ENCODE data around the gene MORN4.

The MORN4 gene

DNA sequence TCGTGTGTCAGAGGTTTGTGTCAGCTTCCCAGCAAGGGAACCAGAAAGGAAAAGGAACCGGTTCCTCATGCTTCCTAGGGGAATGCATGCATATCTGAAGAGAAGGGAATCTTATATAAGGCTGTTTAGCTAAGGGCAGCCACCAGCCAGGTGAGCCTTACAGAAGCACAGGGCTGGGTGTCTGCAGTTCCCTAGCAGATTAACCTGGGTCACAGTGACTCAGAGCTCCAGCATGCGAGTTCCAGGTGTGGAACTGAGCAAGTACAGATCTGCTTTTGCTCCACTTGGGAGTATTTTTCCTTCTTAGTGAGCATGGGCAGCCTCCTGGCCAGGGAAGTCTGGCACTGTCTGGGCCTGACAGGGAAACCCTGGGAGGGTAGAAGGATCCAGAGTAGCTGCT, 61.7 kb downstream of the MORN4 start:
- H3K4me1 ChIP-seq (ENCODE audit: insufficient read depth, low read length), result peaks cover 6% of the 10 kb centered on the region
- no peaks in the 10 kb centered on the region for H3K36me3 ChIP-seq (ENCODE audit: insufficient read depth, low read length)
- H3K27me3 ChIP-seq (ENCODE audit: insufficient read depth, low read length), result peaks cover 3% of the 10 kb centered on the region

DNA sequence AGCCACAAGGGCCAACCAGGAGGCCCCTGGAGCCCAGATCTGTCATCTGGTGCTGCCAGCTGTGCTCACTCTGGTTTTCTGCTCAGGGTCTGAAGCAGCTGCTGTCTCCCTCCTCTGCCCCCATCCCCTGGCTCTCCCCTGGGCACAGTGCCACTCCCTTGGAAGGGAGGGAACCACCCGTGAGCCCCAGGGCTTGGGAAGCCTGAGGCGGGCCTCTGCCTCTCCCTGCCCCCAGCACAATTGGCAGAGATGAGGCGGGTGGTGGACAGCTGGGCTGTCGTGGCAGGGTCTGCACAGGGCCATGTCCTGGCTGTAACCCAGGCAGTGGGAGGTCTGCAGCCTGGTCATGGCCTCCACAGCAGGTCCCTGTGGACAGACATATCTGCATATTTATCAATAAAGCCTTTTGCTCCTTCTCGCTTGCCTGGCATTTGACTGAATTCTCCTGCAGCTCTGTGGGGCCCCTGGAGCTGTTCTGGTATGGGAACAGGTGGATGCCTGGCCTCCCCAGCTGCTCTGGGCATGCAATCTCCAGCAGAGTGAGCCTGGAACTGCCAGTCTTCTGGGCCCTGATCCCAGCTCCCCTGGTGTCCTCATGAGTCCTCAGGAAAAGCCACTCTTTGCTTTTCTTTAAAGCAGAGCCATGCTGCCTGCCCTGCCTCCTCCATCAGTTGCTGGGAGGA, 62.4 kb downstream of the MORN4 start:
- peaks cover 6% of the 10 kb centered on the region for H3K4me1 ChIP-seq (ENCODE audit: insufficient read depth, low read length)
- H3K9me3 ChIP-seq (ENCODE audit: low read length), result no peaks in the 10 kb centered on the region
- peaks cover 2% of the 10 kb centered on the region for H3K27me3 ChIP-seq (ENCODE audit: insufficient read depth, low read length)
- H3K36me3 ChIP-seq (ENCODE audit: insufficient read depth, low read length), result no peaks in the 10 kb centered on the region
- H2AFZ ChIP-seq (ENCODE audit: low read depth, low read length), result no peak overlapping the region
- H3K4me3 ChIP-seq (ENCODE audit: low read length), result no peak overlapping the region

More for the DNA sequence above, 61.7 kb downstream of the MORN4 start:
- Histone ChIP-seq H2AFZ (ENCODE audit: low read depth, low read length) (no peak overlapping the region), H3K9me3 (ENCODE audit: low read length) (no peaks in the 10 kb centered on the region), H3K4me3 (ENCODE audit: low read length) (no peak overlapping the region)

DNA sequence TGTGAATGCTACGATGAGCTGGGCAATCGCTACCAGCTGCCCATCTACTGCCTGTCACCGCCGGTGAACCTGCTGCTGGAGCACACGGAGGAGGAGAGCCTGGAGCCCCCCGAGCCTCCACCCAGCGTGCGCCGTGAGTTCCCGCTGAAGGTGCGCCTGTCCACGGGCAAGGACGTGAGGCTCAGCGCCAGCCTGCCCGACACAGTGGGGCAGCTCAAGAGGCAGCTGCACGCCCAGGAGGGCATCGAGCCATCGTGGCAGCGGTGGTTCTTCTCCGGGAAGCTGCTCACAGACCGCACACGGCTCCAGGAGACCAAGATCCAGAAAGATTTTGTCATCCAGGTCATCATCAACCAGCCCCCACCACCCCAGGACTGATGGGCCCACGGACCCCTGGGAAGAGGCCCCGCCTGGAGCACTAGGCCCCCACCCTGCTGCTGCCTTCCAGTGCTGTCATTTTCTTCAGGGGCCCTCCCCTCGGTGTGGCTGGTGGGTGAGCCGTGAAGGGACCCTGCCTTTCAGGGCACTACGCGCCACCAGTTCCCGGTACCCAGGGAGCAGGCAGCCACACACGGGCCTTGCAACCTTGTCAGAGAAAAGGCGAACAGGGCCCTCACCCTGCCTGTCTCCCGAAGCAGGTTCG, 63.0 kb downstream of the MORN4 start:
- Histone ChIP-seq H3K9me3 (ENCODE audit: low read length) (no peaks in the 10 kb centered on the region), H3K4me3 (ENCODE audit: low read length) (no peak overlapping the region), H3K36me3 (ENCODE audit: insufficient read depth, low read length) (no peaks in the 10 kb centered on the region), H2AFZ (ENCODE audit: low read depth, low read length) (no peak overlapping the region), H3K4me1 (ENCODE audit: insufficient read depth, low read length) (peaks cover 6% of the 10 kb centered on the region), H3K27me3 (ENCODE audit: insufficient read depth, low read length) (no peaks in the 10 kb centered on the region)

DNA sequence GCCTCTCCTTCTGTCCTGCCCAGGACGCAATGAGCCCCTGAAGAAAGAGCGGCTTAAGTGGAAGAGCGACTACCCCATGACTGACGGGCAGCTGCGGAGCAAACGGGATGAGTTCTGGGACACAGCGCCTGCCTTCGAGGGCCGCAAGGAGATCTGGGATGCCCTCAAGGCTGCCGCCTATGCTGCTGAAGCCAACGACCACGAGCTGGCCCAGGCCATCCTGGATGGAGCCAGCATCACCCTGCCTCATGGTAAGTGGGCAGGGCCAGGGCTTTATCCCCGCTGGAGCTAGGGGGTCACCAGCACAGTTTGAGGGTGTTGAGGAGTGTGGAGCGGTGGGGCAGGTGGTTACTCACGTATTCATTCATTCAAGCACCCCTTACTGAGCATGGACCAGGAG, 65.4 kb downstream of the MORN4 start:
- no peaks in the 10 kb centered on the region for H3K27me3 ChIP-seq (ENCODE audit: insufficient read depth, low read length)

DNA sequence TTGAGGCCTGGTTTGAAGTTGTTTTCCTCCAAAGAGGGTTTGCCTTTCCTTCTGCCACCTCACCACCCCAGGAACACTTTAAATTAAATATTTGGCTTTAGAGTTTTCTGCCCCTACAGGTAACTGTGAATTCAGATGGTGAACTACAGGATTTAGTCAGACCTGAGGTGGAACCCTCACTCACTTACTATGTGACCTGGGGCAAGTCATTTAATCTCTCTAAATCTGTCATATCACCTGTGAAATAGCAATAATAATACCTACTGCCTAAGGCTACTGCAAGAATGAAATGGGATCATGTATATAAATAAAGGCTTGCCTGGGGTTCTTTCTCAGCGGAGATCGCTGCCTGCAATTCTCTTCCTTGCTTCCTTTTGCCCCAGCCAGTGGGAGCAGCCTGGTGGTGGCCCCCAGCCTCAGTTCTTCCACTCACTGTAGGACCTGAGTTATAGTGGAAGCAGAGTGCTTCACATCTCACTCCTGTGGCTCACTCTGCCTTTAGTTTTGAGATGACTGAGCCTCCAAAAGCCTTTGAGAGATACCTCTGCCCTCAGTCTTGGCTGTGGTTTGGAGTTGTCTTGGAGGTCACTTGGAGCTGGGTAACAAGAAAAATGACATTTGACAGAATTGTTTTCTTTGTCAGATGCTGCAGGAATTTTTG, 66.8 kb downstream of the MORN4 start:
- H2AFZ ChIP-seq (ENCODE audit: low read depth, low read length), result no peak overlapping the region
- no peak overlapping the region for H3K4me3 ChIP-seq (ENCODE audit: low read length)
- peaks cover 6% of the 10 kb centered on the region for H3K4me1 ChIP-seq (ENCODE audit: insufficient read depth, low read length)
- no peaks in the 10 kb centered on the region for H3K36me3 ChIP-seq (ENCODE audit: insufficient read depth, low read length)
- H3K9me3 ChIP-seq (ENCODE audit: low read length), result no peaks in the 10 kb centered on the region
- H3K27me3 ChIP-seq (ENCODE audit: insufficient read depth, low read length), result no peaks in the 10 kb centered on the region

More for the DNA sequence above, 65.4 kb downstream of the MORN4 start:
- Histone ChIP-seq H2AFZ (ENCODE audit: low read depth, low read length) (no peak overlapping the region), H3K9me3 (ENCODE audit: low read length) (no peaks in the 10 kb centered on the region), H3K4me1 (ENCODE audit: insufficient read depth, low read length) (peaks cover 6% of the 10 kb centered on the region), H3K4me3 (ENCODE audit: low read length) (no peak overlapping the region), H3K36me3 (ENCODE audit: insufficient read depth, low read length) (no peaks in the 10 kb centered on the region)

DNA sequence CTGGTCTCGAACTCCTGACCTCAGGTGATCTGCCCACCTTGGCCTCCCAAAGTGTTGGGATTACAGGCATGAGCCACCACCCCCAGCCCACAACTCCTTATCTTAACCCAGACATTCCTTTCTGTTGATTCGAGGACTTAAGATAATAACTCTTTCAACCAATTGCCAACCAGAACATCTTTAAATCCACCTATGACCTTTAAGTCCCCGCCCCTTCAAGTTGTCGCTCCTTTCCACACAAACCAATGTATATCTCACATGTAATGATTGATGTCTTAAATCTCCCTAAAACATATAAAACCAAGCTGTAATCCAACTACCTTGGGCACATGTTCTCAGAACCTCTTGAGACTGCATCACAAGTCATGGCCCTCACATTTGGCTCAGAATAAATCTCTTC, 68.5 kb downstream of the MORN4 start:
- H3K4me3 ChIP-seq (ENCODE audit: low read length), result no peak overlapping the region
- H3K36me3 ChIP-seq (ENCODE audit: insufficient read depth, low read length), result no peaks in the 10 kb centered on the region
- no peaks in the 10 kb centered on the region for H3K4me1 ChIP-seq (ENCODE audit: insufficient read depth, low read length)
- H3K9me3 ChIP-seq (ENCODE audit: low read length), result no peaks in the 10 kb centered on the region
- H3K27me3 ChIP-seq (ENCODE audit: insufficient read depth, low read length), result no peaks in the 10 kb centered on the region
- no peak overlapping the region for H2AFZ ChIP-seq (ENCODE audit: low read depth, low read length)

Measured in neuron (in vitro differentiated cells).